IMR-90 (cell line): ENCODE results near the gene ATP2B2. TPM values are rescaled to one million over a fixed set of nuclear protein-coding genes. Genes with fewer than 3 reads are reported as not detected.

ENCODE experiments used
- ATAC-seq: fragments of 200-7000 bp; cut with Tn5 transposase; 2 replicates; pipeline ENCODE4 v1.9.1; 2020; ENCODE audit warnings: low read depth, mild to moderate bottlenecking, moderate library complexity
- BruUV-seq: library from RNA; stranded (reverse); fragments of 400-500 nt; replicated peaks from 2 replicates; lab custom pipeline; 2021; lab: Mats Ljungman, UMichigan
- CTCF ChIA-PET: fragments of 300-600 bp; formaldehyde crosslinking; extraction: SDS; loops from one replicate; lab custom pipeline; 2021; ENCODE audit warnings: antibody characterized with exemption; lab: Yijun Ruan, JAX
- POLR2A ChIA-PET: fragments of 300-600 bp; sonication (Branson Sonifier 250); formaldehyde crosslinking; loops from one replicate; lab custom pipeline; 2022; ENCODE audit warnings: antibody characterized with exemption; ENCODE audit not compliant: unreplicated experiment; lab: Charles Lee
- DNase-seq: peaks from one replicate; pipeline ENCODE4 v3.0.0; 2013
- H2AFZ ChIP-seq: replicated peaks from 2 replicates; pipeline ENCODE3; 2013; ENCODE audit warnings: low read length, mild to moderate bottlenecking; ENCODE audit not compliant: poor library complexity
- H2AK5ac ChIP-seq: 2 replicates; pipeline ENCODE4 v1.6.1; 2013; ENCODE audit warnings: low read depth, low read length, inconsistent platforms
- H2AK9ac ChIP-seq: replicated peaks from 2 replicates; pipeline ENCODE3; 2013; ENCODE audit warnings: mild to moderate bottlenecking, low read depth, low read length, moderate library complexity; ENCODE audit not compliant: poor library complexity
- H2BK120ac ChIP-seq: 2 replicates; pipeline ENCODE4 v1.6.1; 2013; ENCODE audit warnings: low read depth, low read length, inconsistent platforms
- H2BK15ac ChIP-seq: 3 replicates; pipeline ENCODE4 v1.6.1; 2013; ENCODE audit warnings: low read depth, low read length, inconsistent platforms
- H2BK20ac ChIP-seq: 2 replicates; pipeline ENCODE4 v1.6.1; 2013; ENCODE audit warnings: low read depth, mild to moderate bottlenecking, inconsistent platforms, low read length, moderate library complexity
- H2BK5ac ChIP-seq: 2 replicates; pipeline ENCODE4 v1.6.1; 2013; ENCODE audit warnings: mild to moderate bottlenecking, low read depth, low read length, inconsistent platforms; ENCODE audit not compliant: poor library complexity, severe bottlenecking
- H3K14ac ChIP-seq: replicated peaks from 2 replicates; pipeline ENCODE4 v1.6.1; 2013; ENCODE audit warnings: low read depth, low read length, inconsistent platforms
- H3K18ac ChIP-seq: 2 replicates; pipeline ENCODE4 v1.6.1; 2013; ENCODE audit warnings: low read depth, low read length, control low read depth
- H3K23ac ChIP-seq: 2 replicates; pipeline ENCODE4 v1.6.1; 2013; ENCODE audit warnings: low read depth, low read length, inconsistent platforms
- H3K27ac ChIP-seq: 2 replicates; pipeline ENCODE4 v1.5.1; 2013; ENCODE audit warnings: mild to moderate bottlenecking, control low read depth, low read length; ENCODE audit not compliant: insufficient read depth
- H3K27me3 ChIP-seq: 2 replicates; pipeline ENCODE4 v1.6.1; 2013; ENCODE audit warnings: low read length; ENCODE audit not compliant: control insufficient read depth, insufficient read depth
- H3K36me3 ChIP-seq: 2 replicates; pipeline ENCODE4 v1.6.1; 2013; ENCODE audit warnings: low read length, mixed read lengths; ENCODE audit not compliant: control insufficient read depth, insufficient read depth
- H3K4ac ChIP-seq: 2 replicates; pipeline ENCODE4 v1.6.1; 2013; ENCODE audit warnings: low read depth, low read length, inconsistent platforms
- H3K4me1 ChIP-seq: 2 replicates; pipeline ENCODE4 v1.6.1; 2013; ENCODE audit warnings: low read length, mixed read lengths; ENCODE audit not compliant: control insufficient read depth, insufficient read depth
- H3K4me2 ChIP-seq: 2 replicates; pipeline ENCODE4 v1.6.1; 2013; ENCODE audit warnings: low read depth, mild to moderate bottlenecking, control low read depth, low read length, moderate library complexity
- H3K4me3 ChIP-seq: 2 replicates; pipeline ENCODE4 v1.5.1; 2013; ENCODE audit warnings: low read depth, mild to moderate bottlenecking, control low read depth, low read length, moderate library complexity; ENCODE audit not compliant: insufficient read depth
- H3K56ac ChIP-seq: 2 replicates; pipeline ENCODE4 v1.6.1; 2013; ENCODE audit warnings: low read length, inconsistent platforms; ENCODE audit not compliant: insufficient read depth; ENCODE audit errors: extremely low read depth
- H3K79me1 ChIP-seq, 2 experiments: 2 replicates each; pipeline ENCODE4 v1.6.1; 2013; ENCODE audit warnings: low read length in 2 of 2, inconsistent platforms in 1 of 2, low read depth in 1 of 2
- H3K9ac ChIP-seq: 2 replicates; pipeline ENCODE4 v1.6.1; 2013; ENCODE audit warnings: low read depth, low read length, control low read depth
- H3K9me1 ChIP-seq: 2 replicates; pipeline ENCODE4 v1.6.1; 2013; ENCODE audit warnings: low read length, inconsistent platforms; ENCODE audit not compliant: insufficient read depth
- H3K9me3 ChIP-seq: 2 replicates; pipeline ENCODE4 v1.6.1; 2013; ENCODE audit warnings: low read length; ENCODE audit not compliant: control insufficient read depth, insufficient read depth
- H4K20me1 ChIP-seq: 2 replicates; pipeline ENCODE4 v1.6.1; 2013; ENCODE audit warnings: low read length, inconsistent platforms; ENCODE audit not compliant: insufficient read depth
- H4K5ac ChIP-seq: 2 replicates; pipeline ENCODE4 v1.6.1; 2013; ENCODE audit warnings: mild to moderate bottlenecking, low read depth, low read length, control low read depth
- H4K8ac ChIP-seq, 2 experiments: 2 replicates each; pipeline ENCODE4 v1.6.1; 2013; ENCODE audit warnings: low read depth in 2 of 2, low read length in 2 of 2, control low read depth in 1 of 2, inconsistent platforms in 1 of 2
- H4K91ac ChIP-seq: 2 replicates; pipeline ENCODE4 v1.6.1; 2013; ENCODE audit warnings: low read depth, low read length, inconsistent platforms; ENCODE audit not compliant: insufficient read depth
- BHLHE40 ChIP-seq: fragments of 150-350 bp; IDR thresholded peaks from 2 replicates; pipeline ENCODE4 v1.6.1; 2016; ENCODE audit warnings: mild to moderate bottlenecking, low read depth, low read length
- CEBPB ChIP-seq: IDR thresholded peaks from 2 replicates; pipeline ENCODE4 v1.6.1; 2012; ENCODE audit warnings: low read depth, low read length, improper control_type of control experiment
- WGBS, 2 experiments: methylation state at CpG; one replicate each; pipeline versions ENCODE4 v1.1.5 to v1.1.7; 2013; ENCODE audit warnings: missing lambda C conversion rate in 2 of 2; ENCODE audit not compliant: insufficient read length in 1 of 2; ENCODE audit errors: extremely low coverage in 2 of 2; 5-methylcytosine and 5-hydroxymethylcytosine counted together
- dilution Hi-C: fragments of 300-500 bp; cut with HindIII; formaldehyde crosslinking; loops from one replicate; pipeline ENCODE4 v1.14.3; 2018; ENCODE audit warnings: low sequenced_read_pairs; ENCODE audit not compliant: unreplicated experiment
- in situ Hi-C: fragments of 300-500 bp; cut with MboI; formaldehyde crosslinking; loops from 3 replicates; pipeline ENCODE4 v1.14.3; 2019; ENCODE audit warnings: low sequenced_read_pairs, inconsistent platforms, mixed read lengths
- intact Hi-C: fragments of 100-400 bp; cut with micrococcal nuclease; formaldehyde crosslinking; loops from 2 replicates; pipeline ENCODE4 v1.10.0; 2022
- polyA plus RNA-seq, 3 experiments: library from polyadenylated mRNA; depleted of rRNA; stranded (reverse); fragments of >200 nt; gene quantifications; 2 replicates each; pipeline ENCODE4 v1.2.3, GENCODE V29; 2012; ENCODE audit warnings: low replicate concordance in 1 of 3
- total RNA-seq: library from RNA; depleted of rRNA; stranded (reverse); fragments of >200 nt; gene quantifications from 2 replicates; pipeline ENCODE4 v1.2.3, GENCODE V29; 2012
- TF ChIP-seq, protein P1 (sequence below): fragments of 150-350 bp; IDR thresholded peaks from 2 replicates; pipeline ENCODE4 v1.6.1; 2016; ENCODE audit warnings: low read depth, mild to moderate bottlenecking, low read length, moderate library complexity, borderline replicate concordance

The ATP2B2 gene
- total and polyA plus RNA-seq, 2 of the 4 experiments (the other 2 are of a cell fraction): under 0.01 to 0.02 TPM

DNA sequence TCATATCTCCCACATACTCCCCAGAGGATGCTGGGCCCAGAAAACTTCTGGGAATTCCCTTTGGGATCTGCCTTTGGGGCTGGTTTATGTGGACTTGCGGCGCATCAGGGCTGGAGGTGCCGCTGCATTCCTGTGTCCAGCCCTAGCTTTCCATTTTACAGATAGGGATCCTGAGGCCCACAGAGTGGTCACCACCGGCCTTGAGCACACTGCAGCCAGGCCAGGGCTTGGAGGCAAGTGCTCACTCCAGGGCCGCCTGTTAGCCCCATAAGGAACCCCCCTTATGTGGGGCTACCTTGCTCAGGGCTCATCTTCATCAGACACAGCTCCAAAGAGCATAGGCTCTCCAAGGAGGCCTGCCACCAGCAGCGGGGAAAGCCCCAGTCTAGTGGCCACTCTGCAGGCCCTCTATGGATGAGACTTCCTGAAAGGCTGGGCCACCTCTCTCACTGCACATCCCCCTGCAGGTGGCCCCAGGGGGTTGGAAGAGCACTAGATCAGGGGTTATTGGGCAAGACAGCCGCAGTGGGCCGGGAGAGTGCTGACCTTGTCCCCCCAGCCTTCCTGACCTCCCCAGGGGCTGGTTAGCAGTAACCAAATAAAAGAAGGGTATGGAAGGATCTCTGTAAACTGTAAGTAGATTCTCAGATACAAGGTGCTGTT, 9.2 kb upstream of the ATP2B2 start:
- Histone ChIP-seq H3K9ac (no peak overlapping the region), H4K20me1 (no peaks in the 10 kb centered on the region), H3K56ac (no peak overlapping the region), H3K36me3 (no peaks in the 10 kb centered on the region), H3K79me1 (no peaks in the 10 kb centered on the region), H3K14ac (no peak overlapping the region), H2BK20ac (no peak overlapping the region), H4K91ac (no peak overlapping the region), H3K18ac (no peak overlapping the region), H4K8ac (no peak overlapping the region), H3K23ac (no peak overlapping the region), H2AK9ac (no peak overlapping the region), H3K27me3 (peaks cover 17% of the 10 kb centered on the region), H3K4me2 (no peak overlapping the region), H2BK120ac (no peak overlapping the region), H2BK15ac (no peak overlapping the region), H3K4me3 (no peak overlapping the region), H3K9me1 (no peaks in the 10 kb centered on the region; the same call in 1 of the 2 replicates), H3K9me3 (no peaks in the 10 kb centered on the region), H3K27ac (no peak overlapping the region), H4K5ac (no peak overlapping the region), H2BK5ac (no peak overlapping the region), H2AFZ (no peak overlapping the region), H3K4ac (no peak overlapping the region), H2AK5ac (no peak overlapping the region), H3K4me1 (peaks cover 6% of the 10 kb centered on the region)
- intact Hi-C loops: no loop called here
- no TSS peak for BruUV-seq
- dilution Hi-C loops: no loop called here
- ATAC-seq: no peak
- TF ChIP-seq, protein P1, sequence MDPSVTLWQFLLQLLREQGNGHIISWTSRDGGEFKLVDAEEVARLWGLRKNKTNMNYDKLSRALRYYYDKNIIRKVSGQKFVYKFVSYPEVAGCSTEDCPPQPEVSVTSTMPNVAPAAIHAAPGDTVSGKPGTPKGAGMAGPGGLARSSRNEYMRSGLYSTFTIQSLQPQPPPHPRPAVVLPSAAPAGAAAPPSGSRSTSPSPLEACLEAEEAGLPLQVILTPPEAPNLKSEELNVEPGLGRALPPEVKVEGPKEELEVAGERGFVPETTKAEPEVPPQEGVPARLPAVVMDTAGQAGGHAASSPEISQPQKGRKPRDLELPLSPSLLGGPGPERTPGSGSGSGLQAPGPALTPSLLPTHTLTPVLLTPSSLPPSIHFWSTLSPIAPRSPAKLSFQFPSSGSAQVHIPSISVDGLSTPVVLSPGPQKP: no peak
- no peak for TF ChIP-seq BHLHE40
- no peak for TF ChIP-seq CEBPB
- 83% methylated on average over 3 of the region's 8 CpGs; no CpG with 5 or more reads in 1 of the 2 experiments for WGBS, 2 experiments
- CTCF ChIA-PET: no interaction called here
- POLR2A ChIA-PET: no interaction called here
- DNase-seq: no peak
- in situ Hi-C loops: no loop called here
